HepG2 (cell line): ENCODE measurements around the gene RPS8. TPM values are rescaled to one million over a fixed set of nuclear protein-coding genes. Genes with fewer than 3 reads are reported as not detected.
A peak's percentile ranks its signal among the peaks of the same experiment; 100 is the strongest.

Experiments used
- ATF7 ChIP-seq, 2 experiments: fragments of 450-650 bp in 1 of 2; sonication (generic) in 1 of 2; formaldehyde crosslinking in 1 of 2; IDR thresholded peaks; 2 replicates each; pipeline versions ENCODE4 v1.4.0 to v1.6.1; 2016 to 2020; ENCODE audit warnings: antibody characterized with exemption in 1 of 2, mild to moderate bottlenecking in 1 of 2, missing genetic modification reagents in 1 of 2
- CBX5 ChIP-seq: sonication (generic); formaldehyde crosslinking; IDR thresholded peaks from 2 replicates; pipeline ENCODE4 v1.4.0; 2020; ENCODE audit warnings: missing genetic modification reagents, borderline replicate concordance
- E2F2 ChIP-seq: sonication (generic); formaldehyde crosslinking; IDR thresholded peaks from 2 replicates; pipeline ENCODE4 v1.4.0; 2020; ENCODE audit warnings: missing genetic modification reagents, borderline replicate concordance
- ETV5 ChIP-seq: IDR thresholded peaks from 2 replicates; pipeline ENCODE4 v1.6.1; 2018; ENCODE audit warnings: missing biosample characterization, missing genetic modification reagents, inconsistent platforms, borderline replicate concordance
- FOXM1 ChIP-seq: sonication (generic); formaldehyde crosslinking; IDR thresholded peaks from 2 replicates; pipeline ENCODE4 v1.5.0; 2020; ENCODE audit warnings: missing genetic modification reagents
- GRHL1 ChIP-seq: sonication (generic); formaldehyde crosslinking; conservative IDR thresholded peaks from 2 replicates; pipeline ENCODE4 v1.8.0; 2022; ENCODE audit warnings: missing genetic modification reagents
- PREB ChIP-seq: sonication (generic); formaldehyde crosslinking; IDR thresholded peaks from 2 replicates; pipeline ENCODE4 v1.4.0; 2020; ENCODE audit warnings: missing genetic modification reagents
- RARG ChIP-seq: sonication (generic); formaldehyde crosslinking; IDR thresholded peaks from 2 replicates; pipeline ENCODE4 v1.4.0; 2020; ENCODE audit warnings: low read depth, mild to moderate bottlenecking, missing genetic modification reagents
- RFXANK ChIP-seq: IDR thresholded peaks from 2 replicates; pipeline ENCODE4 v1.6.1; 2016
- SRF ChIP-seq: IDR thresholded peaks from 2 replicates; pipeline ENCODE4 v1.6.1; 2011; ENCODE audit warnings: mild to moderate bottlenecking, low read depth, low read length, moderate library complexity
- THYN1 ChIP-seq: sonication (generic); formaldehyde crosslinking; IDR thresholded peaks from 2 replicates; pipeline ENCODE4 v1.8.1; 2023; ENCODE audit warnings: low read depth, mild to moderate bottlenecking, moderate library complexity, missing genetic modification reagents, borderline replicate concordance
- ZBTB39 ChIP-seq: sonication (generic); formaldehyde crosslinking; IDR thresholded peaks from 2 replicates; pipeline ENCODE4 v1.5.0; 2020; ENCODE audit warnings: missing genetic modification reagents
- ZFP36L1 ChIP-seq: sonication (generic); formaldehyde crosslinking; IDR thresholded peaks from 2 replicates; pipeline ENCODE4 v1.8.0; 2022; ENCODE audit warnings: mild to moderate bottlenecking, missing genetic modification reagents, moderate library complexity
- ZMAT3 ChIP-seq: sonication (generic); formaldehyde crosslinking; conservative IDR thresholded peaks from 2 replicates; pipeline ENCODE4 v1.7.0; 2021; ENCODE audit warnings: missing genetic modification reagents
- ZNF317 ChIP-seq: sonication (generic); formaldehyde crosslinking; IDR thresholded peaks from 2 replicates; pipeline ENCODE4 v1.5.0; 2020; ENCODE audit warnings: mild to moderate bottlenecking, missing genetic modification reagents
- ZNF326 ChIP-seq: sonication (generic); formaldehyde crosslinking; IDR thresholded peaks from 2 replicates; pipeline ENCODE4 v1.4.0; 2020; ENCODE audit warnings: missing genetic modification reagents, borderline replicate concordance
- ZNF446 ChIP-seq: sonication (generic); formaldehyde crosslinking; IDR thresholded peaks from 2 replicates; pipeline ENCODE4 v1.5.0; 2020; ENCODE audit warnings: mild to moderate bottlenecking, missing genetic modification reagents
- ZNF547 ChIP-seq: sonication (generic); formaldehyde crosslinking; IDR thresholded peaks from 2 replicates; pipeline ENCODE4 v1.5.1; 2020; ENCODE audit warnings: mild to moderate bottlenecking, missing genetic modification reagents
- ZNF800 ChIP-seq: sonication (generic); formaldehyde crosslinking; IDR thresholded peaks from 2 replicates; pipeline ENCODE4 v1.4.0; 2020; ENCODE audit warnings: missing genetic modification reagents
- polyA plus RNA-seq, 8 experiments: library from polyadenylated mRNA; depleted of rRNA in 3 of 8; stranded (reverse) in 7 of 8; unstranded in 1 of 8; fragments of >200 nt; fragmentation: Illumina TruSeq in 4 of 8; extraction: Trizol in 4 of 8; gene quantifications; 2 replicates each; pipeline versions ENCODE4 v1.2.1 to v1.2.3, GENCODE V29; 2011 to 2016; ENCODE audit warnings: low read depth in 4 of 8, missing spikeins in 1 of 8, mixed read lengths in 1 of 8; ENCODE audit not compliant: insufficient read depth in 1 of 8
- total RNA-seq, 5 experiments: library from RNA; depleted of rRNA; stranded (reverse); fragments of >200 nt; fragmentation: Illumina TruSeq; extraction: Trizol; gene quantifications; 2 replicates each; pipeline ENCODE4 v1.2.3, GENCODE V29; 2016; ENCODE audit warnings: low read depth in 1 of 5

The RPS8 gene
- total and polyA plus RNA-seq, 2 of the 13 experiments (the other 11 are each of a cell fraction or from before 2014, with no cell fraction given), result 2,628 to 2,822 TPM

- TF ChIP-seq GRHL1 (CRISPR knock-in tag) (no peak), ZNF547 (CRISPR knock-in tag) (no peak), ZFP36L1 (CRISPR knock-in tag) (no peak), SRF (no peak), ATF7 (IDR thresholded peaks at IDR 0.05) (no peak), ATF7 (CRISPR knock-in tag; IDR thresholded peaks at IDR 0.05) (no peak), CBX5 (CRISPR knock-in tag) (0 out of 2 replicates have a peak, but pooled peaks have one; percentile 11), E2F2 (CRISPR knock-in tag) (no peak), ZNF446 (CRISPR knock-in tag) (no peak; the same call in 1 of the 2 replicates), ZNF800 (CRISPR knock-in tag) (0 out of 2 replicates have a peak, but pooled peaks have one; percentile 46), ZNF317 (CRISPR knock-in tag) (no peak), ZBTB39 (CRISPR knock-in tag) (no peak), FOXM1 (CRISPR knock-in tag) (no peak), ZMAT3 (CRISPR knock-in tag) (0 out of 2 replicates have a peak, but pooled peaks have one; percentile 38), ZNF326 (no peak), RARG (no peak), PREB (CRISPR knock-in tag) (no peak), THYN1 (CRISPR knock-in tag) (no peak), RFXANK (CRISPR knock-in tag) (no peak), ETV5 (peak; percentile 57; the same call in 1 of the 2 replicates)
Observed at GRCh38 chr1:44808938-44809917, 33.9 kb downstream of the RPS8 start (continued).
